WTC11 (cell line): ENCODE results near the gene NKAP. TPM values are rescaled to one million over a fixed set of nuclear protein-coding genes. Genes with fewer than 3 reads are reported as not detected.

Source experiments
- ATAC-seq: fragments of 200-7000 bp; cut with Tn5 transposase; 2 replicates; pipeline ENCODE4 v1.10.0; 2021; ENCODE audit warnings: mild to moderate bottlenecking, moderate library complexity
- CTCF ChIA-PET: fragments of 300-600 bp; sonication (Branson Sonifier 250); formaldehyde crosslinking; loops from one replicate; lab custom pipeline; 2021; ENCODE audit warnings: antibody characterized with exemption; lab: Charles Lee
- POLR2A ChIA-PET: fragments of 350-600 bp; sonication (Branson Sonifier 250); formaldehyde crosslinking; loops from one replicate; lab custom pipeline; 2021; ENCODE audit warnings: antibody characterized with exemption; lab: Charles Lee
- DNase-seq: peaks from one replicate; pipeline ENCODE4 v3.0.0; 2021; ENCODE audit warnings: low spot score
- H3K27ac Mint-ChIP-seq: 2 replicates; pipeline ENCODE4 v1.8.0; 2021; ENCODE audit warnings: mixed read lengths
- H3K27me3 Mint-ChIP-seq: 2 replicates; pipeline ENCODE4 v1.8.0; 2021; ENCODE audit warnings: low read depth, mild to moderate bottlenecking, moderate library complexity, mixed read lengths
- H3K36me3 Mint-ChIP-seq: 2 replicates; pipeline ENCODE4 v1.8.0; 2021; ENCODE audit warnings: mixed read lengths
- H3K4me1 Mint-ChIP-seq: 2 replicates; pipeline ENCODE4 v1.8.0; 2022; ENCODE audit warnings: mixed read lengths
- H3K4me3 Mint-ChIP-seq: 2 replicates; pipeline ENCODE4 v1.8.0; 2021; ENCODE audit warnings: mild to moderate bottlenecking, moderate library complexity, mixed read lengths
- H3K9me3 Mint-ChIP-seq: 2 replicates; pipeline ENCODE4 v1.8.0; 2021; ENCODE audit warnings: mixed read lengths
- FOXK1 ChIP-seq: sonication (generic); formaldehyde crosslinking; IDR thresholded peaks from 2 replicates; pipeline ENCODE4 v1.8.0; 2022; ENCODE audit warnings: mild to moderate bottlenecking, moderate library complexity, missing genetic modification reagents
- HMGA2 ChIP-seq: fragments of 250-450 bp; sonication (Bioruptor Pico); IDR thresholded peaks from 2 replicates; pipeline ENCODE4 v1.4.0; 2021; ENCODE audit warnings: mild to moderate bottlenecking, moderate library complexity
- PRRX2 ChIP-seq: fragments of 250-450 bp; sonication (Bioruptor Pico); IDR thresholded peaks from 2 replicates; pipeline ENCODE4 v1.8.0; 2021; ENCODE audit warnings: mild to moderate bottlenecking
- SMAD3 ChIP-seq: sonication (generic); formaldehyde crosslinking; IDR thresholded peaks from 2 replicates; pipeline ENCODE4 v1.8.0; 2022; ENCODE audit warnings: missing genetic modification reagents, mild to moderate bottlenecking, borderline replicate concordance
- ZBTB43 ChIP-seq: sonication (generic); formaldehyde crosslinking; IDR thresholded peaks from 2 replicates; pipeline ENCODE4 v1.8.1; 2023; ENCODE audit warnings: mild to moderate bottlenecking, missing genetic modification reagents
- ZNF138 ChIP-seq: sonication (generic); formaldehyde crosslinking; conservative IDR thresholded peaks from 2 replicates; pipeline ENCODE4 v1.8.1; 2022; ENCODE audit warnings: mild to moderate bottlenecking, moderate library complexity, missing genetic modification reagents
- ZNF396 ChIP-seq: fragments of 250-450 bp; sonication (Bioruptor Pico); IDR thresholded peaks from 2 replicates; pipeline ENCODE4 v1.8.0; 2021; ENCODE audit warnings: mild to moderate bottlenecking, moderate library complexity, borderline replicate concordance
- total RNA-seq: library from RNA; stranded (reverse); gene quantifications from 3 replicates; pipeline ENCODE4 v1.2.3, GENCODE V29; 2021
- TF ChIP-seq, protein P1 (sequence below): sonication (generic); formaldehyde crosslinking; IDR thresholded peaks from 2 replicates; pipeline ENCODE4 v1.8.1; 2022; ENCODE audit warnings: missing genetic modification reagents, borderline replicate concordance
- TF ChIP-seq, protein P2 (sequence below): sonication (generic); formaldehyde crosslinking; IDR thresholded peaks from 2 replicates; pipeline ENCODE4 v1.8.0; 2023; ENCODE audit warnings: missing genetic modification reagents, mild to moderate bottlenecking, borderline replicate concordance
- TF ChIP-seq, protein P3 (sequence below): fragments of 250-450 bp; sonication (Bioruptor Pico); IDR thresholded peaks from 2 replicates; pipeline ENCODE4 v1.9.0; 2021; ENCODE audit warnings: mild to moderate bottlenecking
- TF ChIP-seq, protein P4 (sequence below): fragments of 250-450 bp; sonication (Bioruptor Pico); IDR thresholded peaks from 2 replicates; pipeline ENCODE4 v1.9.0; 2021; ENCODE audit warnings: moderate library complexity, mild to moderate bottlenecking, inconsistent platforms, borderline replicate concordance
- TF ChIP-seq, protein P5 (sequence below): sonication (generic); formaldehyde crosslinking; conservative IDR thresholded peaks from 2 replicates; pipeline ENCODE4 v1.8.1; 2022; ENCODE audit warnings: mild to moderate bottlenecking, missing genetic modification reagents
- TF ChIP-seq, protein P6 (sequence below): fragments of 250-450 bp; sonication (Bioruptor Pico); IDR thresholded peaks from 2 replicates; pipeline ENCODE4 v2.1.2; 2022; ENCODE audit warnings: mild to moderate bottlenecking, moderate library complexity
- TF ChIP-seq, protein P7 (sequence below): sonication (generic); formaldehyde crosslinking; IDR thresholded peaks from 2 replicates; pipeline ENCODE4 v1.8.0; 2022; ENCODE audit warnings: missing genetic modification reagents

The NKAP gene
- total RNA-seq, 1 experiment from 2014 or later = 6.9 TPM

- ATAC-seq (no peak), DNase-seq (no peak)
- no peaks in the 10 kb centered on the region for H3K36me3 Mint-ChIP-seq
- no peaks in the 10 kb centered on the region for H3K27me3 Mint-ChIP-seq
- no peak for TF ChIP-seq FOXK1 (CRISPR knock-in tag)
- TF ChIP-seq, protein P1, sequence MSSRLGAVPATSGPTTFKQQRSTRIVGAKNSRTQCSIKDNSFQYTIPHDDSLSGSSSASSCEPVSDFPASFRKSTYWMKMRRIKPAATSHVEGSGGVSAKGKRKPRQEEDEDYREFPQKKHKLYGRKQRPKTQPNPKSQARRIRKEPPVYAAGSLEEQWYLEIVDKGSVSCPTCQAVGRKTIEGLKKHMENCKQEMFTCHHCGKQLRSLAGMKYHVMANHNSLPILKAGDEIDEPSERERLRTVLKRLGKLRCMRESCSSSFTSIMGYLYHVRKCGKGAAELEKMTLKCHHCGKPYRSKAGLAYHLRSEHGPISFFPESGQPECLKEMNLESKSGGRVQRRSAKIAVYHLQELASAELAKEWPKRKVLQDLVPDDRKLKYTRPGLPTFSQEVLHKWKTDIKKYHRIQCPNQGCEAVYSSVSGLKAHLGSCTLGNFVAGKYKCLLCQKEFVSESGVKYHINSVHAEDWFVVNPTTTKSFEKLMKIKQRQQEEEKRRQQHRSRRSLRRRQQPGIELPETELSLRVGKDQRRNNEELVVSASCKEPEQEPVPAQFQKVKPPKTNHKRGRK (CRISPR knock-in tag) = no peak
- TF ChIP-seq, protein P2, sequence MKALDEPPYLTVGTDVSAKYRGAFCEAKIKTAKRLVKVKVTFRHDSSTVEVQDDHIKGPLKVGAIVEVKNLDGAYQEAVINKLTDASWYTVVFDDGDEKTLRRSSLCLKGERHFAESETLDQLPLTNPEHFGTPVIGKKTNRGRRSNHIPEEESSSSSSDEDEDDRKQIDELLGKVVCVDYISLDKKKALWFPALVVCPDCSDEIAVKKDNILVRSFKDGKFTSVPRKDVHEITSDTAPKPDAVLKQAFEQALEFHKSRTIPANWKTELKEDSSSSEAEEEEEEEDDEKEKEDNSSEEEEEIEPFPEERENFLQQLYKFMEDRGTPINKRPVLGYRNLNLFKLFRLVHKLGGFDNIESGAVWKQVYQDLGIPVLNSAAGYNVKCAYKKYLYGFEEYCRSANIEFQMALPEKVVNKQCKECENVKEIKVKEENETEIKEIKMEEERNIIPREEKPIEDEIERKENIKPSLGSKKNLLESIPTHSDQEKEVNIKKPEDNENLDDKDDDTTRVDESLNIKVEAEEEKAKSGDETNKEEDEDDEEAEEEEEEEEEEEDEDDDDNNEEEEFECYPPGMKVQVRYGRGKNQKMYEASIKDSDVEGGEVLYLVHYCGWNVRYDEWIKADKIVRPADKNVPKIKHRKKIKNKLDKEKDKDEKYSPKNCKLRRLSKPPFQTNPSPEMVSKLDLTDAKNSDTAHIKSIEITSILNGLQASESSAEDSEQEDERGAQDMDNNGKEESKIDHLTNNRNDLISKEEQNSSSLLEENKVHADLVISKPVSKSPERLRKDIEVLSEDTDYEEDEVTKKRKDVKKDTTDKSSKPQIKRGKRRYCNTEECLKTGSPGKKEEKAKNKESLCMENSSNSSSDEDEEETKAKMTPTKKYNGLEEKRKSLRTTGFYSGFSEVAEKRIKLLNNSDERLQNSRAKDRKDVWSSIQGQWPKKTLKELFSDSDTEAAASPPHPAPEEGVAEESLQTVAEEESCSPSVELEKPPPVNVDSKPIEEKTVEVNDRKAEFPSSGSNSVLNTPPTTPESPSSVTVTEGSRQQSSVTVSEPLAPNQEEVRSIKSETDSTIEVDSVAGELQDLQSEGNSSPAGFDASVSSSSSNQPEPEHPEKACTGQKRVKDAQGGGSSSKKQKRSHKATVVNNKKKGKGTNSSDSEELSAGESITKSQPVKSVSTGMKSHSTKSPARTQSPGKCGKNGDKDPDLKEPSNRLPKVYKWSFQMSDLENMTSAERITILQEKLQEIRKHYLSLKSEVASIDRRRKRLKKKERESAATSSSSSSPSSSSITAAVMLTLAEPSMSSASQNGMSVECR = no peak
- TF ChIP-seq, protein P3, sequence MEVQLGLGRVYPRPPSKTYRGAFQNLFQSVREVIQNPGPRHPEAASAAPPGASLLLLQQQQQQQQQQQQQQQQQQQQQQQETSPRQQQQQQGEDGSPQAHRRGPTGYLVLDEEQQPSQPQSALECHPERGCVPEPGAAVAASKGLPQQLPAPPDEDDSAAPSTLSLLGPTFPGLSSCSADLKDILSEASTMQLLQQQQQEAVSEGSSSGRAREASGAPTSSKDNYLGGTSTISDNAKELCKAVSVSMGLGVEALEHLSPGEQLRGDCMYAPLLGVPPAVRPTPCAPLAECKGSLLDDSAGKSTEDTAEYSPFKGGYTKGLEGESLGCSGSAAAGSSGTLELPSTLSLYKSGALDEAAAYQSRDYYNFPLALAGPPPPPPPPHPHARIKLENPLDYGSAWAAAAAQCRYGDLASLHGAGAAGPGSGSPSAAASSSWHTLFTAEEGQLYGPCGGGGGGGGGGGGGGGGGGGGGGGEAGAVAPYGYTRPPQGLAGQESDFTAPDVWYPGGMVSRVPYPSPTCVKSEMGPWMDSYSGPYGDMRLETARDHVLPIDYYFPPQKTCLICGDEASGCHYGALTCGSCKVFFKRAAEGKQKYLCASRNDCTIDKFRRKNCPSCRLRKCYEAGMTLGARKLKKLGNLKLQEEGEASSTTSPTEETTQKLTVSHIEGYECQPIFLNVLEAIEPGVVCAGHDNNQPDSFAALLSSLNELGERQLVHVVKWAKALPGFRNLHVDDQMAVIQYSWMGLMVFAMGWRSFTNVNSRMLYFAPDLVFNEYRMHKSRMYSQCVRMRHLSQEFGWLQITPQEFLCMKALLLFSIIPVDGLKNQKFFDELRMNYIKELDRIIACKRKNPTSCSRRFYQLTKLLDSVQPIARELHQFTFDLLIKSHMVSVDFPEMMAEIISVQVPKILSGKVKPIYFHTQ (CRISPR knock-in tag) = no peak
- TF ChIP-seq ZNF138 (CRISPR knock-in tag) = no peak
- TF ChIP-seq, protein P4, sequence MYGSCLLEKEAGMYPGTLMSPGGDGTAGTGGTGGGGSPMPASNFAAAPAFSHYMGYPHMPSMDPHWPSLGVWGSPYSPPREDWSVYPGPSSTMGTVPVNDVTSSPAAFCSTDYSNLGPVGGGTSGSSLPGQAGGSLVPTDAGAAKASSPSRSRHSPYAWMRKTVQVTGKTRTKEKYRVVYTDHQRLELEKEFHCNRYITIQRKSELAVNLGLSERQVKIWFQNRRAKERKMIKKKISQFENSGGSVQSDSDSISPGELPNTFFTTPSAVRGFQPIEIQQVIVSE = no peak
- no peak for TF ChIP-seq ZBTB43 (CRISPR knock-in tag)
- TF ChIP-seq SMAD3 (CRISPR knock-in tag) = no peak
- TF ChIP-seq, protein P5, sequence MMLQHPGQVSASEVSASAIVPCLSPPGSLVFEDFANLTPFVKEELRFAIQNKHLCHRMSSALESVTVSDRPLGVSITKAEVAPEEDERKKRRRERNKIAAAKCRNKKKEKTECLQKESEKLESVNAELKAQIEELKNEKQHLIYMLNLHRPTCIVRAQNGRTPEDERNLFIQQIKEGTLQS (CRISPR knock-in tag) = no peak
- ChIA-PET POLR2A (no interaction called here), CTCF (no interaction called here)
- no peak overlapping the region for H3K4me3 Mint-ChIP-seq
- peaks cover 2% of the 10 kb centered on the region for H3K4me1 Mint-ChIP-seq
- no peak overlapping the region for H3K27ac Mint-ChIP-seq
- no peaks in the 10 kb centered on the region for H3K9me3 Mint-ChIP-seq
Observed at GRCh38 chrX:119900976-119901375, 42.6 kb downstream of the NKAP start.

GRCh38 chrX:119899125-119899524 is 44.4 kb downstream of the NKAP start:
- H3K36me3 Mint-ChIP-seq = no peaks in the 10 kb centered on the region
- TF ChIP-seq ZNF396 (CRISPR knock-in tag) = no peak
- TF ChIP-seq, protein P6, sequence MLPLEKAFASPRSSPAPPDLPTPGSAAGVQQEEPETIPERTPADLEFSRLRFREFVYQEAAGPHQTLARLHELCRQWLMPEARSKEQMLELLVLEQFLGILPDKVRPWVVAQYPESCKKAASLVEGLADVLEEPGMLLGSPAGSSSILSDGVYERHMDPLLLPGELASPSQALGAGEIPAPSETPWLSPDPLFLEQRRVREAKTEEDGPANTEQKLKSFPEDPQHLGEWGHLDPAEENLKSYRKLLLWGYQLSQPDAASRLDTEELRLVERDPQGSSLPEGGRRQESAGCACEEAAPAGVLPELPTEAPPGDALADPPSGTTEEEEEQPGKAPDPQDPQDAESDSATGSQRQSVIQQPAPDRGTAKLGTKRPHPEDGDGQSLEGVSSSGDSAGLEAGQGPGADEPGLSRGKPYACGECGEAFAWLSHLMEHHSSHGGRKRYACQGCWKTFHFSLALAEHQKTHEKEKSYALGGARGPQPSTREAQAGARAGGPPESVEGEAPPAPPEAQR (CRISPR knock-in tag) = no peak
- no peak for TF ChIP-seq HMGA2 (CRISPR knock-in tag)
- TF ChIP-seq PRRX2 (CRISPR knock-in tag) = no peak
- TF ChIP-seq, protein P7, sequence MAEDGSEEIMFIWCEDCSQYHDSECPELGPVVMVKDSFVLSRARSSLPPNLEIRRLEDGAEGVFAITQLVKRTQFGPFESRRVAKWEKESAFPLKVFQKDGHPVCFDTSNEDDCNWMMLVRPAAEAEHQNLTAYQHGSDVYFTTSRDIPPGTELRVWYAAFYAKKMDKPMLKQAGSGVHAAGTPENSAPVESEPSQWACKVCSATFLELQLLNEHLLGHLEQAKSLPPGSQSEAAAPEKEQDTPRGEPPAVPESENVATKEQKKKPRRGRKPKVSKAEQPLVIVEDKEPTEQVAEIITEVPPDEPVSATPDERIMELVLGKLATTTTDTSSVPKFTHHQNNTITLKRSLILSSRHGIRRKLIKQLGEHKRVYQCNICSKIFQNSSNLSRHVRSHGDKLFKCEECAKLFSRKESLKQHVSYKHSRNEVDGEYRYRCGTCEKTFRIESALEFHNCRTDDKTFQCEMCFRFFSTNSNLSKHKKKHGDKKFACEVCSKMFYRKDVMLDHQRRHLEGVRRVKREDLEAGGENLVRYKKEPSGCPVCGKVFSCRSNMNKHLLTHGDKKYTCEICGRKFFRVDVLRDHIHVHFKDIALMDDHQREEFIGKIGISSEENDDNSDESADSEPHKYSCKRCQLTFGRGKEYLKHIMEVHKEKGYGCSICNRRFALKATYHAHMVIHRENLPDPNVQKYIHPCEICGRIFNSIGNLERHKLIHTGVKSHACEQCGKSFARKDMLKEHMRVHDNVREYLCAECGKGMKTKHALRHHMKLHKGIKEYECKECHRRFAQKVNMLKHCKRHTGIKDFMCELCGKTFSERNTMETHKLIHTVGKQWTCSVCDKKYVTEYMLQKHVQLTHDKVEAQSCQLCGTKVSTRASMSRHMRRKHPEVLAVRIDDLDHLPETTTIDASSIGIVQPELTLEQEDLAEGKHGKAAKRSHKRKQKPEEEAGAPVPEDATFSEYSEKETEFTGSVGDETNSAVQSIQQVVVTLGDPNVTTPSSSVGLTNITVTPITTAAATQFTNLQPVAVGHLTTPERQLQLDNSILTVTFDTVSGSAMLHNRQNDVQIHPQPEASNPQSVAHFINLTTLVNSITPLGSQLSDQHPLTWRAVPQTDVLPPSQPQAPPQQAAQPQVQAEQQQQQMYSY = no peak
- no peak overlapping the region for H3K27ac Mint-ChIP-seq
- no peak for DNase-seq
- ChIA-PET POLR2A (no interaction called here), CTCF (interaction anchor here (1.7 kb wide), 1 partner anchor 11 kb away, joined by 13 read pairs; no protein-coding TSS in a partner anchor)
- no peaks in the 10 kb centered on the region for H3K9me3 Mint-ChIP-seq
- no peak overlapping the region for H3K4me3 Mint-ChIP-seq
- H3K4me1 Mint-ChIP-seq = peaks cover 4% of the 10 kb centered on the region
- ATAC-seq = no peak
- no peaks in the 10 kb centered on the region for H3K27me3 Mint-ChIP-seq
